ENCODE measurements around the gene SUN5. TPM values are rescaled to one million over a fixed set of nuclear protein-coding genes. Genes with fewer than 3 reads are reported as not detected.

The SUN5 gene
- total RNA-seq, 1 experiment from 2014 or later = not detected

DNA sequence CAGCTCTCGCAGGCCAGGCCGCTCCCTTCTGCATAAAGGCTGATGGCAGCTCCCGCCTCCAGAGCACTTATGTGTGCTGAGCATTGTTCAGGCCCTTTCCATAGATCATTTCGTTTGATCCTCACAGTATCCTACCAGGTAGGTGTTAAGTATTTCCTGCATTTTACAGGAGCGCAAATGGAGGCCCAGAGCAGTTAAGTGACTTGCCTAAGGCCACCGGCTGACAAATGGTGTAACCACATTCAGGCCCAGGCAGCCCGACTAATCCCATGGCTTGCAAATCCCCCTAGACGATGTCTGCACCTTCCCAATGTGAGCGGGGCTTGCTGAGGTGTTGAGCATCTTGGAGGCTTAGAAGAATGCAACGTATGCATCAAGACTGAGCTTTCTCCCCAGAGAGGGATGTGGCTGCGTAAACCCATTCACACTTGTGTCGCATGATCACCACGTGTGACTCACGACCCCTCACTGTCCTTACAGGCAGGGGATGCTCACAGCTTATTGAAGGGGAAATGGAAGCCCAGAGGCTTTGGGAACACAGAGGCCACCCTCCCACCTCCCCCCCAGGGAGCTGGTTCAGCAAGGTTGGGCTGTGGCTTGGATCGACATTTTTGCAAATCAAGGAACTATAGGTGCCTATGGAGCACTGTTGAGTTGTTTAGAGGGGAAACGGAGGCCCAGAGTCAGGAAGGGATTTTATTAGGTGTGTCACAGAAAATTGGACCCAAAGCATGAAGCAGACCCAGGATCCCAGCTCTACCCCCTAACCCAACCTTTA is 10.3 kb upstream of the SUN5 start:
- ChIA-PET CTCF (interaction anchor here (0.5 kb wide), 1 partner anchor 184 kb away, joined by 3 read pairs; no protein-coding TSS in a partner anchor), POLR2A (no interaction called here)

DNA sequence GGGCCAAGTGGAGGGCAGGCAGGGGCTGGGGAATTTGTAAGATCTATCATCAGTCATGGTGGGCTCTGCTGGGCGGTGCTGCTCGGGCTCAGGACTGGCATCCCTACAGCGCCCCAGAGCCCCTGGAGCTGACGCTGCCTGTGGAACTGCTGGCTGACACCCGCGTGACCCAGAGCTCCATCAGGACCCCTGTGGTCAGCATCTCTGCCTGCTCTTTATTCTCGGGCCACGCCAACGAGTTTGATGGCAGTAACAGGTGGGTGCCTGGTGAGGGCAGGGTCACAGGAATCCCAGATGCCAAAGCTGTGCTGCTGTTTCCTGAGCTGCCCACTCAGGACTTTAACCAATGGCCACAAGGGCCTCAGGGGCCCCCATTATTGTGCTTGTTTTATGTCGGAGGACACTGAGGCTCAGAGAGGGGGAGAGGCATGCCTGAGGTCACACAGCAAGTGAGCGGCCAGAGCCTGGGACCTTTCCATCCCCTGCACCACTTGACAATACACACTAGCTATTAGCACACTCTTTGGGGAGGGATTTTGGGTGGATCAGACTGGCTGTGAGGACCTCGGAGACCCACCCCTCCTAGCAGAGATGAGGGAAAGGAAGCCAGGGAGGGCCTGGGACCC is 9.6 kb upstream of the SUN5 start:
- no peaks in the 10 kb centered on the region for H3K9me3 Mint-ChIP-seq (ENCODE audit: unreplicated experiment)
- H3K27ac Mint-ChIP-seq (ENCODE audit: unreplicated experiment) = no peak overlapping the region
- Histone ChIP-seq H3K27me3 (replicated peaks; ENCODE audit: control insufficient read depth, insufficient read depth, low read length) (peaks cover 7% of the 10 kb centered on the region), H3K4me3 (ENCODE audit: low read depth, low read length) (no peak overlapping the region), H3K36me3 (ENCODE audit: control insufficient read depth, insufficient read depth, low read length) (no peaks in the 10 kb centered on the region), H3K4me1 (no peaks in the 10 kb centered on the region), H3K9me3 (no peaks in the 10 kb centered on the region)
- ChIA-PET POLR2A (no interaction called here), CTCF (interaction anchor here (0.5 to 0.6 kb wide), 2 partner anchors 183 to 341 kb away, joined by 3 read pairs; no protein-coding TSS in a partner anchor)
- TF ChIP-seq, protein P1, sequence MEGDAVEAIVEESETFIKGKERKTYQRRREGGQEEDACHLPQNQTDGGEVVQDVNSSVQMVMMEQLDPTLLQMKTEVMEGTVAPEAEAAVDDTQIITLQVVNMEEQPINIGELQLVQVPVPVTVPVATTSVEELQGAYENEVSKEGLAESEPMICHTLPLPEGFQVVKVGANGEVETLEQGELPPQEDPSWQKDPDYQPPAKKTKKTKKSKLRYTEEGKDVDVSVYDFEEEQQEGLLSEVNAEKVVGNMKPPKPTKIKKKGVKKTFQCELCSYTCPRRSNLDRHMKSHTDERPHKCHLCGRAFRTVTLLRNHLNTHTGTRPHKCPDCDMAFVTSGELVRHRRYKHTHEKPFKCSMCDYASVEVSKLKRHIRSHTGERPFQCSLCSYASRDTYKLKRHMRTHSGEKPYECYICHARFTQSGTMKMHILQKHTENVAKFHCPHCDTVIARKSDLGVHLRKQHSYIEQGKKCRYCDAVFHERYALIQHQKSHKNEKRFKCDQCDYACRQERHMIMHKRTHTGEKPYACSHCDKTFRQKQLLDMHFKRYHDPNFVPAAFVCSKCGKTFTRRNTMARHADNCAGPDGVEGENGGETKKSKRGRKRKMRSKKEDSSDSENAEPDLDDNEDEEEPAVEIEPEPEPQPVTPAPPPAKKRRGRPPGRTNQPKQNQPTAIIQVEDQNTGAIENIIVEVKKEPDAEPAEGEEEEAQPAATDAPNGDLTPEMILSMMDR (IDR thresholded peaks at IDR 0.05; ENCODE audit: insufficient read depth in 1 of 2, low read depth in 1 of 2, low read length in 1 of 2, severe bottlenecking in 1 of 2, unreplicated experiment in 1 of 2) = no peak
- BruUV-seq (replicated peaks) = no TSS peak
- no peak for DNase-seq
- no peaks in the 10 kb centered on the region for H3K36me3 Mint-ChIP-seq (ENCODE audit: insufficient read depth, unreplicated experiment)
- peaks cover 37% of the 10 kb centered on the region for H3K27me3 Mint-ChIP-seq (ENCODE audit: insufficient read depth, unreplicated experiment)
- no peaks in the 10 kb centered on the region for H3K4me1 Mint-ChIP-seq (ENCODE audit: low read depth, unreplicated experiment)
- no peak overlapping the region for H3K4me3 Mint-ChIP-seq (ENCODE audit: unreplicated experiment)
- intact Hi-C loops (cut with micrococcal nuclease; ENCODE audit: unreplicated experiment) = no loop called here

More for the DNA sequence above, 10.3 kb upstream of the SUN5 start:
- no peak overlapping the region for H3K4me3 Mint-ChIP-seq (ENCODE audit: unreplicated experiment)
- H3K4me1 ChIP-seq = no peaks in the 10 kb centered on the region
- H3K9me3 ChIP-seq = no peaks in the 10 kb centered on the region
- H3K9me3 Mint-ChIP-seq (ENCODE audit: unreplicated experiment) = no peaks in the 10 kb centered on the region
- H3K36me3 ChIP-seq (ENCODE audit: control insufficient read depth, insufficient read depth, low read length) = no peaks in the 10 kb centered on the region
- intact Hi-C loops (cut with micrococcal nuclease; ENCODE audit: unreplicated experiment) = no loop called here
- no peak overlapping the region for H3K4me3 ChIP-seq (ENCODE audit: low read depth, low read length)
- peaks cover 7% of the 10 kb centered on the region for H3K27me3 ChIP-seq (replicated peaks; ENCODE audit: control insufficient read depth, insufficient read depth, low read length)
- no peak for DNase-seq
- TF ChIP-seq, protein P1 (IDR thresholded peaks at IDR 0.05; ENCODE audit: insufficient read depth in 1 of 2, low read depth in 1 of 2, low read length in 1 of 2, severe bottlenecking in 1 of 2, unreplicated experiment in 1 of 2) = no peak
- no peak overlapping the region for H3K27ac Mint-ChIP-seq (ENCODE audit: unreplicated experiment)
- no peaks in the 10 kb centered on the region for H3K4me1 Mint-ChIP-seq (ENCODE audit: low read depth, unreplicated experiment)
- BruUV-seq (replicated peaks) = no TSS peak
- peaks cover 41% of the 10 kb centered on the region for H3K27me3 Mint-ChIP-seq (ENCODE audit: insufficient read depth, unreplicated experiment)
- no peaks in the 10 kb centered on the region for H3K36me3 Mint-ChIP-seq (ENCODE audit: insufficient read depth, unreplicated experiment)

DNA sequence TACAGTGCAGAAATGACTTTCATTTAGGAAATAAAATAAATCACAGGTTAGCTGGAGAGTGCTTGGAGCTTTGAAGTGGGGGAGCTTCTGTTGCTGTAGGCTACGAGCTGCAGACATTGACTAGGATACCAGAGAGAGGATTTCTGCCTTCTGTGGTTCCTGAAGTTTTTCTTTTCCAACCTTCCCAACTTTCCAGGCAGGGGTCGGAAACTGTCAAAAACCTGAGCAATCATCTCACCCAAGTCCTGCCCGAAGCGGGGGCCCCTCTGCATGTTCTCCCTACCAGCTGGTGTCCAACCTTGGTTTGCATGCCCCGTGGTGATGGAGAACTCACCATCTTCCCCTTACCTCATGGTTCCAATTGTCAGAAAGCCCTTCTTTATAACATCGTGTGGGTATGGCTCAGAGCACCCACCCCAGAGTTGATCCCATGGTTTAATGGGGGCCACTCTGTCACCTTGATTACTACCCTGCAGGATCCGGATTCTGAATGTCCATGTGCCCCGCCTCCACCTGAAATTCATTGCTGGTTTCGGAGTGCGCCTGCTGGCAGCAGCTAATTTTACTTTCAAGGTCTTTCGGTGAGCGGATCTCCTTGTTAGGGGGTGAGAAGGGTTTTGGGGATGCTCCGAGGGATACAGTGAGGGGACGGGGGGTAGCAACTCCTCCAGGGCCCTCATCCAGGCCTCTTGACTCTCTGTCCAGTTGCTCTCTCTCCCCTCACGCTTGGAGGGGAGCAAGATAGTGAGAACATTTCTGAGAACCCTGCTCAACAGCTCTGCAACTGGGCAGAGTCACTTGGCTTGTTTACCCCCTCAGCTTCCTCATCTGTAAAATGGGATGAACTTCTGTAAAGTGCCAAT is 8.3 kb upstream of the SUN5 start:
- Mint-ChIP-seq H3K4me3 (ENCODE audit: unreplicated experiment) (no peak overlapping the region), H3K36me3 (ENCODE audit: insufficient read depth, unreplicated experiment) (no peaks in the 10 kb centered on the region), H3K9me3 (ENCODE audit: unreplicated experiment) (no peaks in the 10 kb centered on the region), H3K27ac (ENCODE audit: unreplicated experiment) (no peak overlapping the region), H3K4me1 (ENCODE audit: low read depth, unreplicated experiment) (no peaks in the 10 kb centered on the region), H3K27me3 (ENCODE audit: insufficient read depth, unreplicated experiment) (peaks cover 37% of the 10 kb centered on the region)
- Histone ChIP-seq H3K27me3 (replicated peaks; ENCODE audit: control insufficient read depth, insufficient read depth, low read length) (peaks cover 5% of the 10 kb centered on the region), H3K4me1 (no peaks in the 10 kb centered on the region), H3K9me3 (no peaks in the 10 kb centered on the region), H3K4me3 (ENCODE audit: low read depth, low read length) (no peak overlapping the region), H3K36me3 (ENCODE audit: control insufficient read depth, insufficient read depth, low read length) (no peaks in the 10 kb centered on the region)
- intact Hi-C loops (cut with micrococcal nuclease; ENCODE audit: unreplicated experiment) = no loop called here
- CTCF ChIA-PET = no interaction called here
- DNase-seq = no peak
- POLR2A ChIA-PET = no interaction called here
- TF ChIP-seq, protein P1 (IDR thresholded peaks at IDR 0.05; ENCODE audit: insufficient read depth in 1 of 2, low read depth in 1 of 2, low read length in 1 of 2, severe bottlenecking in 1 of 2, unreplicated experiment in 1 of 2) = no peak
- BruUV-seq (replicated peaks) = no TSS peak
